ENCODE measurements around the gene THAP4.

The THAP4 gene

DNA sequence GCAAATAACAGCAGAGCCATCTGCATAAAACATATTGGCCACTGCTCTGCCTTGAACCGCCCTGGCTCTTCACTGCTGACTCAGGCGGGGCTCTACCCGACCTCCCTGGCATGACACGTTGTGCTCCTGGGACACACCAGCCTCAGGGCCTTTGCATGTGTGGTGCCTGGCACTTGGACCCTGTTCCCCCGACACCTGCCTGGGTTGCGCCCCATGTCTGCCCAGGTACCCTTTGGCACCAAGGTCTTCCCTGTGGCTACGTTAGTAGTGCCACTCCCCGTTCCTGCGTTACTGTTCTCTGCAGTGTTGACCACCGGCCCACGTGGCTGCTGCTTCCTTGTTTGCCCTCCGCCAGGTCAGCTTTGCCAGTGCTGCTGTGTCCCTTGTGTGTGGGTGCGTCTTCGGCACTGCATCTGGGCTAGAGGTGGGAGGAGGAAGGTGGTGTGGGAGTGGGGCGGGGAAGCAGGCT, 20.9 kb upstream of the THAP4 start:
- TF ChIP-seq, protein P1, sequence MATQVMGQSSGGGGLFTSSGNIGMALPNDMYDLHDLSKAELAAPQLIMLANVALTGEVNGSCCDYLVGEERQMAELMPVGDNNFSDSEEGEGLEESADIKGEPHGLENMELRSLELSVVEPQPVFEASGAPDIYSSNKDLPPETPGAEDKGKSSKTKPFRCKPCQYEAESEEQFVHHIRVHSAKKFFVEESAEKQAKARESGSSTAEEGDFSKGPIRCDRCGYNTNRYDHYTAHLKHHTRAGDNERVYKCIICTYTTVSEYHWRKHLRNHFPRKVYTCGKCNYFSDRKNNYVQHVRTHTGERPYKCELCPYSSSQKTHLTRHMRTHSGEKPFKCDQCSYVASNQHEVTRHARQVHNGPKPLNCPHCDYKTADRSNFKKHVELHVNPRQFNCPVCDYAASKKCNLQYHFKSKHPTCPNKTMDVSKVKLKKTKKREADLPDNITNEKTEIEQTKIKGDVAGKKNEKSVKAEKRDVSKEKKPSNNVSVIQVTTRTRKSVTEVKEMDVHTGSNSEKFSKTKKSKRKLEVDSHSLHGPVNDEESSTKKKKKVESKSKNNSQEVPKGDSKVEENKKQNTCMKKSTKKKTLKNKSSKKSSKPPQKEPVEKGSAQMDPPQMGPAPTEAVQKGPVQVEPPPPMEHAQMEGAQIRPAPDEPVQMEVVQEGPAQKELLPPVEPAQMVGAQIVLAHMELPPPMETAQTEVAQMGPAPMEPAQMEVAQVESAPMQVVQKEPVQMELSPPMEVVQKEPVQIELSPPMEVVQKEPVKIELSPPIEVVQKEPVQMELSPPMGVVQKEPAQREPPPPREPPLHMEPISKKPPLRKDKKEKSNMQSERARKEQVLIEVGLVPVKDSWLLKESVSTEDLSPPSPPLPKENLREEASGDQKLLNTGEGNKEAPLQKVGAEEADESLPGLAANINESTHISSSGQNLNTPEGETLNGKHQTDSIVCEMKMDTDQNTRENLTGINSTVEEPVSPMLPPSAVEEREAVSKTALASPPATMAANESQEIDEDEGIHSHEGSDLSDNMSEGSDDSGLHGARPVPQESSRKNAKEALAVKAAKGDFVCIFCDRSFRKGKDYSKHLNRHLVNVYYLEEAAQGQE (IDR thresholded peaks at IDR 0.05; ENCODE audit: insufficient read depth in 1 of 2, low read depth in 2 of 2, low read length in 2 of 2) = no peak
- no peak for TF ChIP-seq FOXP2 (optimal IDR thresholded peaks at IDR 0.05; ENCODE audit: borderline replicate concordance, extremely low read depth, extremely low read length, insufficient read depth)
- TF ChIP-seq TAF1 (IDR thresholded peaks at IDR 0.05; ENCODE audit: borderline replicate concordance, insufficient read depth, low read length) = no peak
- TF ChIP-seq SIN3A (IDR thresholded peaks at IDR 0.05; ENCODE audit: borderline replicate concordance, insufficient read depth, low read length) = no peak
- TF ChIP-seq POLR2AphosphoS5 (IDR thresholded peaks at IDR 0.05; ENCODE audit: low read depth, low read length) = no peak

DNA sequence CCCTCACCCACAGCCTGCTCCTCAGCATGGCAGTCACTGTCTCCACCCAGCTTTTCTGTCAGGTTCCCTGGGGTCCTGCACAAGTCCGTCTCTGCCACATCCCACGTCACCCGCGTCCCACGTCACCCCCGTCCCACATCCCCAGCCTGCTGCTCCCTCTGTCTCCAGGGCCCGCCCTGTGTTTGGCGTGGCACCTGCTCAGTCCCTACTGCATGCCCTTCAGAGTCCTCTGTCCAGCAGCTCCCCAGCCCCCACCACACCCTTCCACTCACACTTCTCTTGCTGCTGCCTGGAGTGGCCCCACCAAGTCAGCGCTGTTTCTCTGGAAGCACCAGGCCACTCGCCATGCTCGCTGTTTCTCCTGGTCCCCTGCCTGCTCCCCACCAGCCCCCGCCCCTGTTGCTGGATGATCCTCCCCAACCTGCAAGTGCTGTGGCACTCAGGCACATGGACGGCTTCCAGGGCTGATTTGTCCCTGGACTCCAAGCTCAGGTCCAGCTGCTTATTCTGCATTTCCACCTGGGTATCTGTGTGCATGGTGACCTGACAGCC, 19.3 kb upstream of the THAP4 start:
- TF ChIP-seq, protein P1 (IDR thresholded peaks at IDR 0.05; ENCODE audit: insufficient read depth in 1 of 2, low read depth in 2 of 2, low read length in 2 of 2) = no peak
- TF ChIP-seq FOXP2 (optimal IDR thresholded peaks at IDR 0.05; ENCODE audit: borderline replicate concordance, extremely low read depth, extremely low read length, insufficient read depth) (no peak), POLR2AphosphoS5 (IDR thresholded peaks at IDR 0.05; ENCODE audit: low read depth, low read length) (no peak), SIN3A (IDR thresholded peaks at IDR 0.05; ENCODE audit: borderline replicate concordance, insufficient read depth, low read length) (no peak), TAF1 (IDR thresholded peaks at IDR 0.05; ENCODE audit: borderline replicate concordance, insufficient read depth, low read length) (no peak)

DNA sequence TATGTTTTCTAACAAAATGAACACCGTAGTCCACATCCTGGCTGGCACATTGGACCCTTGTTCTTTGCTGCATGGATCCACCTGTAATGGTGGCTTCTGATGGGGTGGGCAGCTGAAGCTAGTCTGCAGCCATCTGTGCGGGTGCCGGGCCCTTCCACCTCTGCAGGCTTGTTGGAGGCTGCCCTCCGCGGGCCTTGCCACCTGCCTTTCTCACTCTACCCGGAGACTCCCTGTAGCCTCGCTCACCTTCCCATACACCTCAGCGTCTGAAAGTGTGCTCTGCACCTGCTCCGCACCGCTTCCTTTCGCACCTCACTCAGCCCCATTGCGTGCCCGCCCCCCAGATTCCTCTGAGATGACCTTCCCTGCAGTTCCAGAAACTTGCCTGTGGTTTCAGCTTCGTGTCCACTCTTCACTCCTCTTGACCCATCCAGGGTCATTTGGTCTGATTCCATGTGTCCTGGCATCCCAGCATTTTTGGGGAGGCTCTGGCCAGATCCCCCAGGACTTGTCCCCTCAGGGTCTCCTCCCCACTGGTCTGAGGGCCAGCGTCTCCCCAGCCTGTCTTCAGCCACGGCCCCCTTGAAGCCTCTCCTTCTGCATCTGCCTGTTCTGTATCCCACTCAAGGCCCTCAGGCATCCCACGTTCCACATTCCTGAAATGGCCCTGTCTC, 18.7 kb upstream of the THAP4 start:
- TF ChIP-seq SIN3A (IDR thresholded peaks at IDR 0.05; ENCODE audit: borderline replicate concordance, insufficient read depth, low read length) = no peak
- no peak for TF ChIP-seq FOXP2 (optimal IDR thresholded peaks at IDR 0.05; ENCODE audit: borderline replicate concordance, extremely low read depth, extremely low read length, insufficient read depth)
- no peak for TF ChIP-seq POLR2AphosphoS5 (IDR thresholded peaks at IDR 0.05; ENCODE audit: low read depth, low read length)
- TF ChIP-seq, protein P1 (IDR thresholded peaks at IDR 0.05; ENCODE audit: insufficient read depth in 1 of 2, low read depth in 2 of 2, low read length in 2 of 2) = no peak
- no peak for TF ChIP-seq TAF1 (IDR thresholded peaks at IDR 0.05; ENCODE audit: borderline replicate concordance, insufficient read depth, low read length)

DNA sequence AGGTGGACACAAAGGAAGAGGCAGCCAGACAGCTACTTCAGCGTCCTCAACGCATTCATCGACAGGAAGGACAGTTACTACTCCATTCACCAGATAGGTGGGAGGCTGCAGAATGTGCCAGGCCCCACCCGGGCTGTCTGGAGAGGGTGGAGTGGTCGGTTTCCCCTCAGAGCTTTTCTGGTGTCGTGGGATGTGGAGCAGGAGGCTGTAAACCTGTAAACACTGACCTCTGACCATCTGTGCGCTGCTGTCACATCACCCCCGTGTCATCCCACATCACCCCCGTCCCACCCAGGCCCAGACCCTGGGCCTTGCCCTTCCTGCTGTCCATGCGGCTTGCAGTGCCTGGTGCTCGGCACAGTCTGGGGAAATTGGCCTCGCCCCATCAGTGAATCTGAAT, 17.6 kb upstream of the THAP4 start:
- TF ChIP-seq, protein P1 (IDR thresholded peaks at IDR 0.05; ENCODE audit: insufficient read depth in 1 of 2, low read depth in 2 of 2, low read length in 2 of 2) = no peak
- TF ChIP-seq SIN3A (IDR thresholded peaks at IDR 0.05; ENCODE audit: borderline replicate concordance, insufficient read depth, low read length) (no peak), POLR2AphosphoS5 (IDR thresholded peaks at IDR 0.05; ENCODE audit: low read depth, low read length) (no peak), TAF1 (IDR thresholded peaks at IDR 0.05; ENCODE audit: borderline replicate concordance, insufficient read depth, low read length) (no peak), FOXP2 (optimal IDR thresholded peaks at IDR 0.05; ENCODE audit: borderline replicate concordance, extremely low read depth, extremely low read length, insufficient read depth) (no peak)
